ENCODE results near the gene CDC14A. TPM values are rescaled to one million over a fixed set of nuclear protein-coding genes. Genes with fewer than 3 reads are reported as not detected.
A peak's percentile ranks its signal among the peaks of the same experiment; 100 is the strongest.

The CDC14A gene
- total RNA-seq, 4 donors from 2014 or later: 8.6 to 20.1 (median 11.0) TPM

DNA sequence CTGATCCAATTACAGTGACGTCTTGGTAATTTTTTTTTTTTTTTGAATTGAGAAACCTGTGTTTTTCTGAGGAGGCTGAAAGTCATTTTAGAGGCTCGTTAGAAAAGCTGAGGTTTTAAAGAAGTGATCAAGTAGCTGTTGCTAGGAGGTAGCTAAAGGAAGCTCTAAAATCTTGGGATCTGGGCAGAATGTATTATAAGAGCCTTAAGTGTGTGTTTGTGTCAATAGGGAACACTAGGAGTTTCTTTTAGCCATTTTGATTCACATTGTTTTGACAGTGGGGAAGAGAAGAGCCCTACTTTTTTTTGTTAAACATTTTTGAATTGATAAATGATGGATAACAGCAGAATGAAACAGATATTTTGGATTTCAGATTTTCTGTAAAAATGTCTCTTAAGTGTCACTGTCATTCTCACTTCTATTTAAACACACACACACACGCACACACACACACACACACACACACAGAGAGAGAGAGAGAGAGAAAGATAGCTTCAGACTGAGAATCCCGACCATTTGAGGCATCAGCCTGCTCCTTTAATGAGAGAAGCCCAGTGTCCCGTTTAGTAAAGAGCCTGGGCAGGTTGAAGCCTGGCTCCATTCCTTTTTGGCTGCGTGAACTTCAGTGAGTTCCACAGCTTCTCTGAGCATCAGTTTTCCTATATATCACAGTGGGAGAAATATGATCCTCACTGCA, 106.5 kb downstream of the CDC14A start:
- 31 to 43% methylated on average over 6 of the region's 6 CpGs for WGBS, 2 donors (ENCODE audit: low coverage in 1 of 2)
- no peak for ATAC-seq
- H3K36me3 ChIP-seq: peaks cover 0 to 9% of the 10 kb centered on the region in 2 donors
- H3K4me1 ChIP-seq: peaks cover 0 to 13% (median 3%) of the 10 kb centered on the region in 3 donors
- TF ChIP-seq EP300 (IDR thresholded peaks at IDR 0.05) (no peak), POLR2AphosphoS5 (IDR thresholded peaks at IDR 0.05) (no peak), POLR2A (IDR thresholded peaks at IDR 0.05) (no peak)
- TF ChIP-seq, protein P1, sequence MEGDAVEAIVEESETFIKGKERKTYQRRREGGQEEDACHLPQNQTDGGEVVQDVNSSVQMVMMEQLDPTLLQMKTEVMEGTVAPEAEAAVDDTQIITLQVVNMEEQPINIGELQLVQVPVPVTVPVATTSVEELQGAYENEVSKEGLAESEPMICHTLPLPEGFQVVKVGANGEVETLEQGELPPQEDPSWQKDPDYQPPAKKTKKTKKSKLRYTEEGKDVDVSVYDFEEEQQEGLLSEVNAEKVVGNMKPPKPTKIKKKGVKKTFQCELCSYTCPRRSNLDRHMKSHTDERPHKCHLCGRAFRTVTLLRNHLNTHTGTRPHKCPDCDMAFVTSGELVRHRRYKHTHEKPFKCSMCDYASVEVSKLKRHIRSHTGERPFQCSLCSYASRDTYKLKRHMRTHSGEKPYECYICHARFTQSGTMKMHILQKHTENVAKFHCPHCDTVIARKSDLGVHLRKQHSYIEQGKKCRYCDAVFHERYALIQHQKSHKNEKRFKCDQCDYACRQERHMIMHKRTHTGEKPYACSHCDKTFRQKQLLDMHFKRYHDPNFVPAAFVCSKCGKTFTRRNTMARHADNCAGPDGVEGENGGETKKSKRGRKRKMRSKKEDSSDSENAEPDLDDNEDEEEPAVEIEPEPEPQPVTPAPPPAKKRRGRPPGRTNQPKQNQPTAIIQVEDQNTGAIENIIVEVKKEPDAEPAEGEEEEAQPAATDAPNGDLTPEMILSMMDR (IDR thresholded peaks at IDR 0.05): no peak
- H3K27ac ChIP-seq: peak overlapping the region in 3 of 4 donors; percentile 15 to 38 (median 29)
- no peaks in the 10 kb centered on the region for H3K27me3 ChIP-seq
- no peak overlapping the region for H3K4me3 ChIP-seq
- H3K9me3 ChIP-seq: no peaks in the 10 kb centered on the region

DNA sequence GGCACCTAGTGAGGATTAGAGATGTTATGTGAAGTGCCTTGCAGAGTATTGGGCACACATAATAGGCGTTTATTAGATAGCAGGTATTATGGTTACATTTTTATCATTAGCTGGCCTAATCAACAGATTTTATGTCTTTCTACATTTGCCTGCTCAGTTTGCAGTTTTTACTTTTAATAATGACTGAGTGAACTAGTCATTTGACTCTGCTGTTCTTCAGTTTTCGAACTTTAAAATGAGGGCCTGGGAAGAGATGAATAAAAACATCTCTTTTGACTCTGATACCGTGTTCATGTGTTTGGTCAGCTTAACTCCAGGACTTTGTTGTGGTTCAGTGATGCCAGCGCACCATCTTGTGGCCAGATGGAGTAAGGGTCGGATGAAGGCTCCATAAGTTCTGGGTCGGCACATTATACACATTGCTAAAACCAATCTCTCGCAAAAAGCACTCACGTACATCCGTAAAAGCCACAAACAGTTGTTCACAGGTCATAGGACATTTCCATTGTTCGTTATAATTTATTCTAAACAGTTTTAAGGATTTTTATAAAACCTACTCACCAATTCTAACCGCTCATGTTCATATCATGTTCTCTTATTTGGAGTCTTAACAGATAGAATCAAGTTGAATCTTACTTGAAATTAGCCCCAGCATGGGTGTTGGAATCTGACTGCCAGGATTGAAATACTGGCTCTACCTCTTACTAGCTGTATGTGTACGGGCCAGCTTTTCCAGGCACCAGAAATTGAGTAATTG, 107.2 kb downstream of the CDC14A start:
- Histone ChIP-seq H3K9me3 (no peaks in the 10 kb centered on the region), H3K4me1 (peaks cover 0 to 13% (median 3%) of the 10 kb centered on the region in 3 donors), H3K36me3 (peaks cover 0 to 9% of the 10 kb centered on the region in 2 donors), H3K27me3 (no peaks in the 10 kb centered on the region), H3K4me3 (no peak overlapping the region), H3K27ac (peak overlapping the region in 3 of 4 donors; percentile 15 to 38 (median 29))
- TF ChIP-seq EP300 (IDR thresholded peaks at IDR 0.05): no peak
- TF ChIP-seq, protein P1 (IDR thresholded peaks at IDR 0.05): peak; percentile 80 to 90 (median 88)
- WGBS, 2 donors (ENCODE audit: low coverage in 1 of 2): 18 to 21% methylated on average over 12 of the region's 12 CpGs
- ATAC-seq: peak; percentile 83

DNA sequence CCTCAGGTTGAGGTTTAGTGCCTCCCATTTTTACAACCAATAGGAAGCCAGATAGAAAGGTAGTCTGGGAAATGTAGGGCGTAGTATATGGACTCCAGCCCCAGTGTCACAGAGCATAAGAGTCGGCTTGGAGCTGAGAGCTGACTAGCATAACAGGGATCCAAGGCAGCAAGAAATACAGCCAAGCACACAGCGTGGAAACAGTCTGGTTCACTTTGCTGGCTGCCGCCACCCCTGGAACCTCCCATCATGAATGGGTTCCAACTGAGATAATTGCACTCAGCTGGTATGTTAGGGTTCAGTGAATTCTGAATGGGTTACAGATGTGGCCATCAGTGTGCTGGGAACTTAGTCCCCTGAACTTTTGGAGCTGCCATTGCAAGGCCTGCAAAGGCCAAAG, 108.9 kb downstream of the CDC14A start:
- peak overlapping the region in 1 of 4 donors; percentile 35 for H3K27ac ChIP-seq
- peak; percentile 43 for ATAC-seq
- 60% methylated on average over 4 of the region's 4 CpGs; no CpG with 5 or more reads in 1 of the 2 donors for WGBS, 2 donors (ENCODE audit: low coverage in 1 of 2)

DNA sequence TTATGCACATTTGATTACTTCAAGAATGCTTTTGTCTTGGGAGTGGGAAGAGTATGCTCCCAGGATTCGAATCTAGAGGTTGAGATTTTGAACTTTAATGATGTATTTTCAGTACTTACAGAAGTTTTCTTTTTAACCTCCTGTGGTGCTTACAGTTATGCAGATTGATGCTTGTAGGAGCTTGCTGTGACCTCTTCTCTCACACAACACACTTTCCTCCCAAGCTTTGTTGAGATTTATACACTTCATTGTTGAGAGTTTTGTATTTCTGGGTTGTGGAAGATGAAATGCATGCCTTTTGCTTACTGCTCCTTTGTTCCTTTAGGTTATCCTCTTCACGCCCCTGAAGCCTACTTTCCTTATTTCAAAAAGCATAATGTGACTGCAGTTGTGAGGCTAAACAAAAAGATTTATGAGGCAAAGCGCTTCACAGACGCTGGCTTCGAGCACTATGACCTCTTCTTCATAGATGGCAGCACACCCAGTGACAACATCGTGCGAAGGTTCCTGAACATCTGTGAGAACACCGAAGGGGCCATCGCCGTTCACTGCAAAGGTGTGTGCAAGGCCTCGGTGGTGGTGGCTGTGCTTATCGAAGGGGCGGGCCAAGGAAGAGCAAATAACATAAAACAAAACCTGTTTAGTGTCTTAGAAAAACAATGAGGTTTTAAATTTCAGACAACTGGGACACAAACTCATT, 110.2 kb downstream of the CDC14A start:
- Histone ChIP-seq H3K27ac (no peak overlapping the region), H3K4me1 (peaks cover 0 to 13% (median 3%) of the 10 kb centered on the region in 3 donors), H3K36me3 (peaks cover 0 to 9% of the 10 kb centered on the region in 2 donors), H3K27me3 (no peaks in the 10 kb centered on the region), H3K9me3 (no peaks in the 10 kb centered on the region), H3K4me3 (no peak overlapping the region)
- TF ChIP-seq EP300 (IDR thresholded peaks at IDR 0.05): no peak
- TF ChIP-seq, protein P1 (IDR thresholded peaks at IDR 0.05): no peak
- TF ChIP-seq POLR2A (IDR thresholded peaks at IDR 0.05): no peak
- TF ChIP-seq POLR2AphosphoS5 (IDR thresholded peaks at IDR 0.05): no peak
- ATAC-seq: no peak
- WGBS, 2 donors (ENCODE audit: low coverage in 1 of 2): 80 to 82% methylated on average over 7 to 9 of the region's 13 CpGs

More for the DNA sequence above, 108.9 kb downstream of the CDC14A start:
- Histone ChIP-seq H3K36me3 (peaks cover 0 to 9% of the 10 kb centered on the region in 2 donors), H3K27me3 (no peaks in the 10 kb centered on the region), H3K9me3 (no peaks in the 10 kb centered on the region), H3K4me3 (no peak overlapping the region), H3K4me1 (peaks cover 0 to 13% (median 3%) of the 10 kb centered on the region in 3 donors)
- TF ChIP-seq EP300 (IDR thresholded peaks at IDR 0.05) (no peak), POLR2A (IDR thresholded peaks at IDR 0.05) (no peak), POLR2AphosphoS5 (IDR thresholded peaks at IDR 0.05) (no peak)
- TF ChIP-seq, protein P1 (IDR thresholded peaks at IDR 0.05): no peak
